Muscle layer of colon (tissue), 2 donors: ENCODE results near the gene PCLO.
"Not testable (repeated sequence)": the region's sequence is repeated elsewhere in the genome, so short reads cannot be mapped to it uniquely, and the experiment has no call there.

Experiments used
- H3K27ac ChIP-seq: one replicate; pipeline ENCODE4 v1.7.0; 2013; ENCODE audit warnings: low read depth, mild to moderate bottlenecking, low read length, moderate library complexity
- H3K27me3 ChIP-seq, 2 donors: one replicate each; pipeline ENCODE4 v1.7.0; 2013; ENCODE audit warnings: low read length in 2 of 2, mild to moderate bottlenecking in 2 of 2; ENCODE audit not compliant: insufficient read depth in 2 of 2, control insufficient read depth in 1 of 2
- H3K36me3 ChIP-seq: one replicate; pipeline ENCODE4 v1.7.0; 2013; ENCODE audit warnings: mild to moderate bottlenecking, low read length; ENCODE audit not compliant: insufficient read depth
- H3K4me1 ChIP-seq: one replicate; pipeline ENCODE4 v1.7.0; 2013; ENCODE audit warnings: mild to moderate bottlenecking, low read length; ENCODE audit not compliant: insufficient read depth
- H3K4me3 ChIP-seq, 2 donors: one replicate each; pipeline ENCODE4 v1.7.0; 2013; ENCODE audit warnings: low read length in 2 of 2, low read depth in 1 of 2, mild to moderate bottlenecking in 1 of 2, moderate library complexity in 1 of 2
- H3K9ac ChIP-seq: one replicate; pipeline ENCODE4 v1.7.0; 2013; ENCODE audit warnings: low read length
- H3K9me3 ChIP-seq: one replicate; pipeline ENCODE4 v1.7.0; 2013; ENCODE audit warnings: mild to moderate bottlenecking, low read length
- donor health status: abdominal sarcoma.
- donor health status: Adenocarcinoma of cecum.

PCLO gene

GRCh38 chr7:82894341-82894740, 268.3 kb downstream of the PCLO start:
- H3K4me3 ChIP-seq, H3K9ac ChIP-seq, H3K4me1 ChIP-seq, H3K9me3 ChIP-seq, H3K36me3 ChIP-seq, H3K27ac ChIP-seq, H3K27me3 ChIP-seq: not testable (repeated sequence)

DNA sequence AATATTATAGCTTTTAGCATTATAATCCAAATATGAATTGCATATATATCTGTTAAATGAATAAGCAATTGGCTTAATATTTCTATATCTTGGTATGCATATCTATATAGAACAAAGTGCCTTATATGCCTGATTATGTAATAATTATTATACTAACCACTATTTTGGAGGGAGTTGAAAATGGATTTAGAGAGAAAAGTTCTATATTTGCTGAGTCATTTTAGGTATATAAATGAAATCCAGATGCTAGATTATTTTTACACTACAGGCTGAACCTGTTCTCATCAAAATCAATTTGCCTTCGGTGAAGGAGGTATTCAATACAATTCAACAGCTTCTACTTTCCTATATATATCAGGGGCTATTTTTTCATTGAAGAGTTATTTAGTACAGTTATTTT, 276.4 kb downstream of the PCLO start:
- no peak overlapping the region for H3K27ac ChIP-seq
- no peaks in the 10 kb centered on the region for H3K9me3 ChIP-seq
- no peak overlapping the region for H3K4me3 ChIP-seq
- no peaks in the 10 kb centered on the region for H3K27me3 ChIP-seq
- no peak overlapping the region for H3K9ac ChIP-seq
- H3K36me3 ChIP-seq = no peaks in the 10 kb centered on the region
- no peaks in the 10 kb centered on the region for H3K4me1 ChIP-seq

DNA sequence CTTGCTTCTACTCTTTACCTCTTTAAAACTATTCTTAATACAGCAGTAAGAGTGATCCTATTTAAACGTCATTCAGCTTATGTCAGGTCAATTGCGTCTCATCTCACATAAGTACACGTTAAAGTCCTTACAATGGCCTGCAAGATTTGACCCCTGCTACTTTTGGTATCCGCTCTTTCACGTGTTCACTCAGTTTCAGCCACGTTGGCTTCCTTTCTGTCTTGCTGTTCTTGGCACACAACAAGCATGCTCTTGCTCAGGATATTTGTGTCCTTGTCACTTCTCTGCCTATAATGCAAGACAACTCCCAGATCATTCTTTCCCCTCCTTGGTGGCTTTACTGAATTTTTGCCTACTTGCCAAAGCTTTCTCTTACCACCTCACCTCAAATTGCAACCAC, 296.8 kb downstream of the PCLO start:
- no peaks in the 10 kb centered on the region for H3K4me1 ChIP-seq
- H3K9ac ChIP-seq = no peak overlapping the region
- no peaks in the 10 kb centered on the region for H3K27me3 ChIP-seq
- H3K36me3 ChIP-seq = no peaks in the 10 kb centered on the region
- H3K9me3 ChIP-seq = no peaks in the 10 kb centered on the region
- H3K4me3 ChIP-seq = no peak overlapping the region
- H3K27ac ChIP-seq = no peak overlapping the region

- no peaks in the 10 kb centered on the region for H3K36me3 ChIP-seq
- no peaks in the 10 kb centered on the region for H3K9me3 ChIP-seq
- no peaks in the 10 kb centered on the region for H3K4me1 ChIP-seq
- H3K27me3 ChIP-seq = no peaks in the 10 kb centered on the region
- H3K27ac ChIP-seq = no peak overlapping the region
- H3K9ac ChIP-seq = no peak overlapping the region
- no peak overlapping the region for H3K4me3 ChIP-seq
These were observed 303.4 kb downstream of the PCLO start for GRCh38 chr7:82859106-82859850.

- Histone ChIP-seq H3K27me3 (no peaks in the 10 kb centered on the region), H3K9me3 (no peaks in the 10 kb centered on the region), H3K27ac (no peak overlapping the region), H3K36me3 (no peaks in the 10 kb centered on the region), H3K9ac (no peak overlapping the region), H3K4me3 (no peak overlapping the region), H3K4me1 (no peaks in the 10 kb centered on the region)
These were observed 311.6 kb downstream of the PCLO start for GRCh38 chr7:82851121-82851520.

- Histone ChIP-seq H3K27ac (no peak overlapping the region), H3K9me3 (no peaks in the 10 kb centered on the region), H3K4me1 (no peaks in the 10 kb centered on the region), H3K4me3 (no peak overlapping the region), H3K36me3 (no peaks in the 10 kb centered on the region), H3K27me3 (no peaks in the 10 kb centered on the region), H3K9ac (no peak overlapping the region)
These were observed 320.9 kb downstream of the PCLO start for GRCh38 chr7:82841828-82842227.

GRCh38 chr7:82840061-82840460, 322.6 kb downstream of the PCLO start:
- H3K4me3 ChIP-seq = no peak overlapping the region
- H3K4me1 ChIP-seq = no peaks in the 10 kb centered on the region
- H3K27ac ChIP-seq = no peak overlapping the region
- no peaks in the 10 kb centered on the region for H3K9me3 ChIP-seq
- H3K36me3 ChIP-seq = no peaks in the 10 kb centered on the region
- no peaks in the 10 kb centered on the region for H3K27me3 ChIP-seq
- H3K9ac ChIP-seq = no peak overlapping the region

GRCh38 chr7:82839555-82839954, 323.1 kb downstream of the PCLO start:
- no peak overlapping the region for H3K4me3 ChIP-seq
- no peak overlapping the region for H3K9ac ChIP-seq
- H3K4me1 ChIP-seq = no peaks in the 10 kb centered on the region
- no peaks in the 10 kb centered on the region for H3K36me3 ChIP-seq
- no peaks in the 10 kb centered on the region for H3K27me3 ChIP-seq
- no peak overlapping the region for H3K27ac ChIP-seq
- H3K9me3 ChIP-seq = no peaks in the 10 kb centered on the region

DNA sequence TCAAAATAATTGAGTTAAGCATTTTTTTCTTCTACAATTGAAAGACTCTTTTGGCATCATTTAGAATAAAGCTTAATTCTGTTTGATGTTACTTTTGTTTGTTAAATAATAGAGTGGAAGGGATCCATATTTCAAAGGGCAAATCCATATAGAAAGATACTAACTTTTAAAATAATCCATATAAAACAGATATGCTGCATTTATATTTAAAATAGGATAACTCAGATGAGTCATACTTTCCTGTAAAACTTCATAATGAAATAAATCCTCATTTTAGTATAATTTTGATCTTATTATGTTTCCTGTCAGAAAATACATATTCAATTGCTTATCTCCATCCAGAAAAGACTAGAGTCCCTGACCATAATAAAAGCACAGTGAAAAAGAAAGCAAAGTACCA, 323.6 kb downstream of the PCLO start:
- no peaks in the 10 kb centered on the region for H3K9me3 ChIP-seq
- no peak overlapping the region for H3K9ac ChIP-seq
- H3K27ac ChIP-seq = no peak overlapping the region
- no peaks in the 10 kb centered on the region for H3K27me3 ChIP-seq
- H3K4me1 ChIP-seq = no peaks in the 10 kb centered on the region
- H3K4me3 ChIP-seq = no peak overlapping the region
- no peaks in the 10 kb centered on the region for H3K36me3 ChIP-seq

DNA sequence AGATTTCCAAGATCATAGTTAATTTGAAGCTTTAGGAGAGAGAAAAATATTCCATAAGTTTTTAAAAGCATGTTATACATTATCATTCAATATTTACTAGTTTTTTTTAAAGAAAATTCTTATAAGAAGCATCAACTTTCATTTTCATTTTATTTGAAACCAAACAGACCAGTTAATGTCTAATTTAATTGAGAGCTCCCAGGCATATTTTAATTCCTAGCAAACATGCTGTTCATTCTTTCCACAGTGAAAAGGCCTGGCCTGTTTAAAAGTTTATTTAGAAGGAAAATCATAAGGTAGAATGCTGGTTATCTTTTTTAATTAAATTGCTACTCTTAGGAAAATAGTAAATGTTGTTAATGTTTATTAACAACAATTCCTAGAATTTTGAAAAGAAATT, 324.4 kb downstream of the PCLO start:
- Histone ChIP-seq H3K9ac (no peak overlapping the region), H3K4me3 (no peak overlapping the region), H3K9me3 (no peaks in the 10 kb centered on the region), H3K27me3 (no peaks in the 10 kb centered on the region), H3K36me3 (no peaks in the 10 kb centered on the region), H3K4me1 (no peaks in the 10 kb centered on the region), H3K27ac (no peak overlapping the region)

GRCh38 chr7:82823073-82823472, 339.6 kb downstream of the PCLO start:
- H3K9ac ChIP-seq = no peak overlapping the region
- no peak overlapping the region for H3K27ac ChIP-seq
- H3K36me3 ChIP-seq = no peaks in the 10 kb centered on the region
- no peaks in the 10 kb centered on the region for H3K9me3 ChIP-seq
- no peaks in the 10 kb centered on the region for H3K27me3 ChIP-seq
- no peaks in the 10 kb centered on the region for H3K4me1 ChIP-seq
- no peak overlapping the region for H3K4me3 ChIP-seq

DNA sequence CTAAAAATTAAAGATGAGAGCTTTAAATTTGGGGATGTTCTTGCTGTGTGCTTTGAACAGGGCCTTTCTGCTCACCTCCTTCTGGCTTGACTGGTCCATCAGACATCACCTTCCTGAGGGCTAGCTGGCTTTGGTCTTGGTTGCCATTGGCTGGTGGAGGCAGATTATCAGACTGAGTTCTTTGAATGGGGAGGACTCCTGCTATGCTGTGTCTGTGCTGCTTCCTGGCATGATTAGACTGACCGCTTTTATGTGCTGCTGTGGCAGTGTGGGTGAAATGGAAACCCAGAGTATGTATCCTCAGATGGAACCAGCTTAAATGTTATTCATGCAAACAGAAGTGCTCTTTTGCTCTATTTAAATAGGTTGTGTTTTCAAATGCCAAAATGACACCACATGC, 341.6 kb downstream of the PCLO start:
- no peaks in the 10 kb centered on the region for H3K4me1 ChIP-seq
- H3K9me3 ChIP-seq = no peaks in the 10 kb centered on the region
- H3K4me3 ChIP-seq = no peak overlapping the region
- H3K9ac ChIP-seq = no peak overlapping the region
- H3K27ac ChIP-seq = no peak overlapping the region
- H3K36me3 ChIP-seq = no peaks in the 10 kb centered on the region
- no peaks in the 10 kb centered on the region for H3K27me3 ChIP-seq
